Osteocyte (in vitro differentiated cells): Measurements from ENCODE around the gene LETM1. TPM values are rescaled to one million over a fixed set of nuclear protein-coding genes. Genes with fewer than 3 reads are reported as not detected.

Experiments
- DNase-seq: peaks from one replicate; pipeline ENCODE4 v3.0.0; 2021; ENCODE audit warnings: mixed read lengths; ENCODE audit not compliant: unreplicated experiment; ENCODE audit errors: extremely low spot score
- H3K27ac Mint-ChIP-seq: one replicate; pipeline ENCODE4 v1.8.0; 2021; ENCODE audit warnings: mild to moderate bottlenecking, mixed read lengths; ENCODE audit not compliant: unreplicated experiment
- H3K27me3 Mint-ChIP-seq: one replicate; pipeline ENCODE4 v1.8.0; 2021; ENCODE audit warnings: mixed read lengths; ENCODE audit not compliant: unreplicated experiment
- H3K36me3 Mint-ChIP-seq: one replicate; pipeline ENCODE4 v1.8.0; 2021; ENCODE audit warnings: mixed read lengths; ENCODE audit not compliant: unreplicated experiment
- H3K4me1 Mint-ChIP-seq: one replicate; pipeline ENCODE4 v1.8.0; 2021; ENCODE audit warnings: mixed read lengths; ENCODE audit not compliant: unreplicated experiment
- H3K4me3 Mint-ChIP-seq: one replicate; pipeline ENCODE4 v1.8.0; 2021; ENCODE audit warnings: mild to moderate bottlenecking, moderate library complexity, mixed read lengths; ENCODE audit not compliant: unreplicated experiment
- H3K9me3 Mint-ChIP-seq: one replicate; pipeline ENCODE4 v1.8.0; 2021; ENCODE audit warnings: mixed read lengths; ENCODE audit not compliant: unreplicated experiment
- total RNA-seq: library from RNA; stranded (reverse); gene quantifications from 2 replicates; pipeline ENCODE4 v1.2.1, GENCODE V29; 2021
- TF ChIP-seq, protein P1 (sequence below): fragments of 200-600 bp; sonication (generic); IDR thresholded peaks from 2 replicates; pipeline ENCODE4 v1.5.0; 2021; ENCODE audit warnings: antibody characterized with exemption, mild to moderate bottlenecking, moderate library complexity

The LETM1 gene
- total RNA-seq, 1 donor from 2014 or later: 48.2 TPM

- Mint-ChIP-seq H3K9me3 (no peaks in the 10 kb centered on the region), H3K4me1 (peaks cover 14% of the 10 kb centered on the region), H3K4me3 (no peak overlapping the region), H3K27me3 (no peaks in the 10 kb centered on the region), H3K27ac (no peak overlapping the region), H3K36me3 (no peaks in the 10 kb centered on the region)
- TF ChIP-seq, protein P1, sequence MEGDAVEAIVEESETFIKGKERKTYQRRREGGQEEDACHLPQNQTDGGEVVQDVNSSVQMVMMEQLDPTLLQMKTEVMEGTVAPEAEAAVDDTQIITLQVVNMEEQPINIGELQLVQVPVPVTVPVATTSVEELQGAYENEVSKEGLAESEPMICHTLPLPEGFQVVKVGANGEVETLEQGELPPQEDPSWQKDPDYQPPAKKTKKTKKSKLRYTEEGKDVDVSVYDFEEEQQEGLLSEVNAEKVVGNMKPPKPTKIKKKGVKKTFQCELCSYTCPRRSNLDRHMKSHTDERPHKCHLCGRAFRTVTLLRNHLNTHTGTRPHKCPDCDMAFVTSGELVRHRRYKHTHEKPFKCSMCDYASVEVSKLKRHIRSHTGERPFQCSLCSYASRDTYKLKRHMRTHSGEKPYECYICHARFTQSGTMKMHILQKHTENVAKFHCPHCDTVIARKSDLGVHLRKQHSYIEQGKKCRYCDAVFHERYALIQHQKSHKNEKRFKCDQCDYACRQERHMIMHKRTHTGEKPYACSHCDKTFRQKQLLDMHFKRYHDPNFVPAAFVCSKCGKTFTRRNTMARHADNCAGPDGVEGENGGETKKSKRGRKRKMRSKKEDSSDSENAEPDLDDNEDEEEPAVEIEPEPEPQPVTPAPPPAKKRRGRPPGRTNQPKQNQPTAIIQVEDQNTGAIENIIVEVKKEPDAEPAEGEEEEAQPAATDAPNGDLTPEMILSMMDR: no peak
- no peak for DNase-seq
These were observed 72.9 kb downstream of the LETM1 start for GRCh38 chr4:1783015-1783414.

DNA sequence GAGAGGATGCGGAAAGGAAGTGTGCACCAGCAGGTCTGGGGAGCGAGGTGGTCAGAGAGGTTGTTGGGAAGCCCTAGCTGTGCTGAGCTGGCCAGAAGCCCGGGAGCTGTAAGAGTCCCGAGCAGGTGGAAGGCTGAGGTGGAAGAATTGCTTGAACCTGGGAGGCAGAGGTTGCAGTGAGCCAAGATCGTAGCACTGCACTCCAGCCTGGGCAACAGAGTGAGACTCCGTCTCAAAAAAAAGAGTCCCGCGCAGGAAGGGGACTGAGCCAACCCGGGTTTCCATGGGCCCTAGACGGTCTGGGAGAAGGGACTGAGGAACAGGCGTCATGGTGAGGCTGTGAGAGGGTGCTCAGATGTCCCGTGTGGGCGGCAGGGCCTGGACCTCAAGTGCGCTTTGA lies 75.5 kb downstream of the LETM1 start:
- Mint-ChIP-seq H3K27ac (no peak overlapping the region), H3K9me3 (no peaks in the 10 kb centered on the region), H3K27me3 (no peaks in the 10 kb centered on the region), H3K4me3 (no peak overlapping the region), H3K36me3 (no peaks in the 10 kb centered on the region), H3K4me1 (peaks cover 27% of the 10 kb centered on the region)
- TF ChIP-seq, protein P1: no peak
- DNase-seq: no peak

DNA sequence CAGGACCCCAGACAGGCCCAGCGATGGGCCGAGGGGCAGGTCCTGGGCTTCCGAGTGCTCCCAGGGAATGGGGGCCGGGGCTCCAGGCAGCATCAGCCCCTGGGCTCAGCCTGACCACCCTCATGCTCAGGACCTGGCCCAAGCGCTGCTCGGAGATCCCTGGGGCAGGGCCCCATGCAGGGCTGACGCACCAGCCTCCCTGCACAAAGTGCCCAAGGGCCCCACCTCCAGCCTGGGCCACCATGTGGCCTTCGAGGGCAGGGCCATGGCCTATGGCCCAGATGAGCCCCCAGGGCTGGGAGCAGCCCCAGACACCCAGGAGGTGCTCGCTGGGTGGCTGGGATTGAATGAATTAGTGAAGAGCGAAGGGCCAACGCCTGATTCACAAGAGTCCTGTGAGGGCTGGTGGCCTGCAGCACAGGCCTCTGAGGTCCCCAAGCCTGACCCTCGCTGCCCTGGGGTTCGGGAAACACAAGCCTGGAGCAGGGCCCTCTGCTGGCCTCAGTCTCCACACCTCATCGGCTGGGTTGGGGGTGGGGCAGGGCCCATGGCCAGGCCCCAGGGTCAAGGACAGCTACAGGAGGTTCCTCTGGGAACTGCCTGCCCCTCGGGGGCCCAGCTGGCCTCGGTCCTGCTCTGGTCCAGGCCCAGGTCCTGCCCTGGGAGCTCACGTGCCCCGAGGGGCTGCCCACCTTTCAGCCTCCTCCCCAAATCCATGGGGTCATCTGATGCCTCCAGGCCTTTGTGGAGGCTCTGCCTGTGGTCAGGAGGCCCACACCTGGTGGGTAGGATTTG lies 76.2 kb downstream of the LETM1 start:
- H3K9me3 Mint-ChIP-seq: no peaks in the 10 kb centered on the region
- H3K27me3 Mint-ChIP-seq: no peaks in the 10 kb centered on the region
- TF ChIP-seq, protein P1: no peak
- H3K4me3 Mint-ChIP-seq: no peak overlapping the region
- DNase-seq: no peak
- no peak overlapping the region for H3K27ac Mint-ChIP-seq
- H3K4me1 Mint-ChIP-seq: peaks cover 29% of the 10 kb centered on the region
- no peaks in the 10 kb centered on the region for H3K36me3 Mint-ChIP-seq

GRCh38 chr4:1778642-1779392 lies 77.1 kb downstream of the LETM1 start:
- Mint-ChIP-seq H3K27me3 (no peaks in the 10 kb centered on the region), H3K4me3 (no peak overlapping the region), H3K27ac (no peak overlapping the region), H3K4me1 (peaks cover 33% of the 10 kb centered on the region), H3K9me3 (no peaks in the 10 kb centered on the region), H3K36me3 (no peaks in the 10 kb centered on the region)
- TF ChIP-seq, protein P1: no peak
- no peak for DNase-seq
